ENCODE data around the gene CTNNAL1.

Gene CTNNAL1

GRCh38 chr9:109040571-109040970, 27.3 kb upstream of the CTNNAL1 start:
- Histone ChIP-seq H3K36me3 (ENCODE audit: insufficient read depth, low read depth, low read length) (peaks cover 63% of the 10 kb centered on the region), H3K27ac (ENCODE audit: low read length) (no peak overlapping the region), H3K4me1 (ENCODE audit: insufficient read depth, low read length) (no peaks in the 10 kb centered on the region), H3K9ac (ENCODE audit: low read depth, low read length) (no peak overlapping the region), H3K4me3 (ENCODE audit: low read length) (no peak overlapping the region), H3K9me3 (ENCODE audit: insufficient read depth, low read depth, low read length) (no peaks in the 10 kb centered on the region), H3K27me3 (ENCODE audit: insufficient read depth, low read length) (no peaks in the 10 kb centered on the region)

GRCh38 chr9:109039539-109039938, 26.2 kb upstream of the CTNNAL1 start:
- H3K4me3 ChIP-seq (ENCODE audit: low read length), result no peak overlapping the region

GRCh38 chr9:109037946-109038715, 24.8 kb upstream of the CTNNAL1 start:
- Histone ChIP-seq H3K9ac (ENCODE audit: low read depth, low read length) (no peak overlapping the region), H3K27ac (ENCODE audit: low read length) (no peak overlapping the region), H3K4me1 (ENCODE audit: insufficient read depth, low read length) (no peaks in the 10 kb centered on the region), H3K9me3 (ENCODE audit: insufficient read depth, low read depth, low read length) (no peaks in the 10 kb centered on the region), H3K27me3 (ENCODE audit: insufficient read depth, low read length) (no peaks in the 10 kb centered on the region), H3K36me3 (ENCODE audit: insufficient read depth, low read depth, low read length) (peaks cover 64% of the 10 kb centered on the region), H3K4me3 (ENCODE audit: low read length) (no peak overlapping the region)

More at GRCh38 chr9:109039539-109039938, 26.2 kb upstream of the CTNNAL1 start:
- no peak overlapping the region for H3K27ac ChIP-seq (ENCODE audit: low read length)
- H3K36me3 ChIP-seq (ENCODE audit: insufficient read depth, low read depth, low read length), result peaks cover 63% of the 10 kb centered on the region
- no peaks in the 10 kb centered on the region for H3K9me3 ChIP-seq (ENCODE audit: insufficient read depth, low read depth, low read length)
- no peaks in the 10 kb centered on the region for H3K27me3 ChIP-seq (ENCODE audit: insufficient read depth, low read length)
- no peaks in the 10 kb centered on the region for H3K4me1 ChIP-seq (ENCODE audit: insufficient read depth, low read length)
- H3K9ac ChIP-seq (ENCODE audit: low read depth, low read length), result no peak overlapping the region

- no peaks in the 10 kb centered on the region for H3K27me3 ChIP-seq (ENCODE audit: insufficient read depth, low read length)
- H3K27ac ChIP-seq (ENCODE audit: low read length), result no peak overlapping the region
- no peaks in the 10 kb centered on the region for H3K4me1 ChIP-seq (ENCODE audit: insufficient read depth, low read length)
- H3K9me3 ChIP-seq (ENCODE audit: insufficient read depth, low read depth, low read length), result no peaks in the 10 kb centered on the region
- H3K36me3 ChIP-seq (ENCODE audit: insufficient read depth, low read depth, low read length), result peaks cover 70% of the 10 kb centered on the region
- no peak overlapping the region for H3K9ac ChIP-seq (ENCODE audit: low read depth, low read length)
- H3K4me3 ChIP-seq (ENCODE audit: low read length), result no peak overlapping the region
These were observed 23.7 kb upstream of the CTNNAL1 start for GRCh38 chr9:109036744-109037680.

- H3K9ac ChIP-seq (ENCODE audit: low read depth, low read length), result no peak overlapping the region
- no peaks in the 10 kb centered on the region for H3K27me3 ChIP-seq (ENCODE audit: insufficient read depth, low read length)
- no peak overlapping the region for H3K4me3 ChIP-seq (ENCODE audit: low read length)
- no peak overlapping the region for H3K27ac ChIP-seq (ENCODE audit: low read length)
- H3K9me3 ChIP-seq (ENCODE audit: insufficient read depth, low read depth, low read length), result no peaks in the 10 kb centered on the region
- H3K4me1 ChIP-seq (ENCODE audit: insufficient read depth, low read length), result no peaks in the 10 kb centered on the region
- H3K36me3 ChIP-seq (ENCODE audit: insufficient read depth, low read depth, low read length), result peaks cover 73% of the 10 kb centered on the region
These were observed 22.6 kb upstream of the CTNNAL1 start for GRCh38 chr9:109035684-109036423.

- Histone ChIP-seq H3K27ac (ENCODE audit: low read length) (no peak overlapping the region), H3K36me3 (ENCODE audit: insufficient read depth, low read depth, low read length) (peaks cover 82% of the 10 kb centered on the region)
These were observed 20.8 kb upstream of the CTNNAL1 start for GRCh38 chr9:109033941-109034700.

GRCh38 chr9:109031241-109031640, 17.9 kb upstream of the CTNNAL1 start:
- Histone ChIP-seq H3K27me3 (ENCODE audit: insufficient read depth, low read length) (no peaks in the 10 kb centered on the region), H3K9ac (ENCODE audit: low read depth, low read length) (no peak overlapping the region), H3K9me3 (ENCODE audit: insufficient read depth, low read depth, low read length) (no peaks in the 10 kb centered on the region), H3K27ac (ENCODE audit: low read length) (no peak overlapping the region), H3K4me1 (ENCODE audit: insufficient read depth, low read length) (no peaks in the 10 kb centered on the region), H3K36me3 (ENCODE audit: insufficient read depth, low read depth, low read length) (peaks cover 62% of the 10 kb centered on the region), H3K4me3 (ENCODE audit: low read length) (no peak overlapping the region)

More at GRCh38 chr9:109033941-109034700, 20.8 kb upstream of the CTNNAL1 start:
- H3K9me3 ChIP-seq (ENCODE audit: insufficient read depth, low read depth, low read length), result no peaks in the 10 kb centered on the region
- H3K27me3 ChIP-seq (ENCODE audit: insufficient read depth, low read length), result no peaks in the 10 kb centered on the region
- H3K9ac ChIP-seq (ENCODE audit: low read depth, low read length), result no peak overlapping the region
- H3K4me3 ChIP-seq (ENCODE audit: low read length), result no peak overlapping the region
- H3K4me1 ChIP-seq (ENCODE audit: insufficient read depth, low read length), result no peaks in the 10 kb centered on the region

- Histone ChIP-seq H3K27me3 (ENCODE audit: insufficient read depth, low read length) (no peaks in the 10 kb centered on the region), H3K9ac (ENCODE audit: low read depth, low read length) (no peak overlapping the region), H3K36me3 (ENCODE audit: insufficient read depth, low read depth, low read length) (peaks cover 63% of the 10 kb centered on the region), H3K27ac (ENCODE audit: low read length) (no peak overlapping the region), H3K4me1 (ENCODE audit: insufficient read depth, low read length) (no peaks in the 10 kb centered on the region), H3K9me3 (ENCODE audit: insufficient read depth, low read depth, low read length) (no peaks in the 10 kb centered on the region), H3K4me3 (ENCODE audit: low read length) (no peak overlapping the region)
These were observed 17.1 kb upstream of the CTNNAL1 start for GRCh38 chr9:109030426-109030825.

- Histone ChIP-seq H3K27ac (ENCODE audit: low read length) (no peak overlapping the region), H3K27me3 (ENCODE audit: insufficient read depth, low read length) (no peaks in the 10 kb centered on the region), H3K4me3 (ENCODE audit: low read length) (no peak overlapping the region), H3K9ac (ENCODE audit: low read depth, low read length) (no peak overlapping the region), H3K4me1 (ENCODE audit: insufficient read depth, low read length) (no peaks in the 10 kb centered on the region), H3K9me3 (ENCODE audit: insufficient read depth, low read depth, low read length) (no peaks in the 10 kb centered on the region), H3K36me3 (ENCODE audit: insufficient read depth, low read depth, low read length) (peaks cover 55% of the 10 kb centered on the region)
These were observed 15.2 kb upstream of the CTNNAL1 start for GRCh38 chr9:109028457-109028856.

- peaks cover 44% of the 10 kb centered on the region for H3K36me3 ChIP-seq (ENCODE audit: insufficient read depth, low read depth, low read length)
- H3K4me1 ChIP-seq (ENCODE audit: insufficient read depth, low read length), result no peaks in the 10 kb centered on the region
- no peak overlapping the region for H3K27ac ChIP-seq (ENCODE audit: low read length)
These were observed 13.9 kb upstream of the CTNNAL1 start for GRCh38 chr9:109027176-109027575.

GRCh38 chr9:109026306-109026705, 13.0 kb upstream of the CTNNAL1 start:
- Histone ChIP-seq H3K27ac (ENCODE audit: low read length) (no peak overlapping the region), H3K9ac (ENCODE audit: low read depth, low read length) (no peak overlapping the region), H3K36me3 (ENCODE audit: insufficient read depth, low read depth, low read length) (peaks cover 41% of the 10 kb centered on the region; the same call in 1 of the 2 replicates)

More at GRCh38 chr9:109027176-109027575, 13.9 kb upstream of the CTNNAL1 start:
- Histone ChIP-seq H3K9ac (ENCODE audit: low read depth, low read length) (no peak overlapping the region), H3K9me3 (ENCODE audit: insufficient read depth, low read depth, low read length) (no peaks in the 10 kb centered on the region), H3K27me3 (ENCODE audit: insufficient read depth, low read length) (no peaks in the 10 kb centered on the region), H3K4me3 (ENCODE audit: low read length) (no peak overlapping the region)

More at GRCh38 chr9:109026306-109026705, 13.0 kb upstream of the CTNNAL1 start:
- Histone ChIP-seq H3K4me1 (ENCODE audit: insufficient read depth, low read length) (no peaks in the 10 kb centered on the region), H3K27me3 (ENCODE audit: insufficient read depth, low read length) (no peaks in the 10 kb centered on the region), H3K4me3 (ENCODE audit: low read length) (no peak overlapping the region), H3K9me3 (ENCODE audit: insufficient read depth, low read depth, low read length) (no peaks in the 10 kb centered on the region)
